DMS 273 (cell line): Measurements from ENCODE around the gene FBRS.
A peak's percentile ranks its signal among the peaks of the same experiment; 100 is the strongest.
"Not testable (repeated sequence)": the region's sequence is repeated elsewhere in the genome, so short reads cannot be mapped to it uniquely, and the experiment has no call there.

Experiments
- DNase-seq: peaks from one replicate; lab custom pipeline; 2025; ENCODE audit not compliant: unreplicated experiment; lab: John Stamatoyannopoulos, UW

FBRS gene

DNA sequence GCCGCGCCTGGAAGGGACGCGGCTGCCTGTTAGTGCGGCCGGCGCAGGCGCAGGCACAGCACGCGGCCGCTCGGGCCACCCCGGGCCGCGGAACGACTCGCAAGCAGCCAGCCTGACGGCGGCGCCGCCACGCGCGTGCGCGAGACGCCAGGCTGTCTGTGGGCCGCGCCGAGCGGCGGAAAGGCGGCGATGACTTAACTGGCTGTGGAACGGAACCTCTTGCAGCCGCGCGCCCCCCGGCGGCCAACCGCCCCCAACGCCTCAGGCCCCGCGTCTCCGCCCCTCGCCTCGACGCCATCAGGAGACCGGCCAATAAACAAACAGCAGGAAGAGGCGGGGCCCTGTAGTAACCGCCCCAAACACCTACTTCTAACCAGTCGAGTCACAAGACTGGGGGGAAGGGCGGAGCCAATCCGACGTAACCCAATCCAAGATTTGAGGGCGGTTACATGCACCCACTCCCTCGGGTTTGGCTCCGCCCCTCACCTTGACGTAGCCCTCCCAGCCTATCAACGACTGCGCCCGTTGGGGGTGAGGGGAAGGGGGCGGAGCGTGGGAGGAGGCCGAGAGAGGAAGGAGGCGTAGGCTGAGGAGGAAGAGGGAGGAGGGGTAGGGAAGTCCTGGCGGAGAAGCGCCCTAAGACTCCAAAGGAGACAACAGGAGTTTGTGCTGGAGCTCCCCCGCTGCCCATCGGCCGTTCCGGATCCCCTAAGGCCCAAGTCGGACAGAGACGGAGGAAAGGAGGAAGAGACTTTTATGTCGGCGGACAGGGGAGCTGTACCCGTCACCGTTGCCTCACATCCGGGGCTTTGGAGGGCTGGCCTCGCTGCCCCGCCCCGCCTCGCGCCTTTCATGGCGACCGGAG is at the start of gene FBRS:
Gene FBRS (plus strand): TSS at position 566 of the 865 bp plus-strand sequence. CDS start 1,088 bp downstream, outside the sequence.
- peak; percentile 100 for DNase-seq

DNA sequence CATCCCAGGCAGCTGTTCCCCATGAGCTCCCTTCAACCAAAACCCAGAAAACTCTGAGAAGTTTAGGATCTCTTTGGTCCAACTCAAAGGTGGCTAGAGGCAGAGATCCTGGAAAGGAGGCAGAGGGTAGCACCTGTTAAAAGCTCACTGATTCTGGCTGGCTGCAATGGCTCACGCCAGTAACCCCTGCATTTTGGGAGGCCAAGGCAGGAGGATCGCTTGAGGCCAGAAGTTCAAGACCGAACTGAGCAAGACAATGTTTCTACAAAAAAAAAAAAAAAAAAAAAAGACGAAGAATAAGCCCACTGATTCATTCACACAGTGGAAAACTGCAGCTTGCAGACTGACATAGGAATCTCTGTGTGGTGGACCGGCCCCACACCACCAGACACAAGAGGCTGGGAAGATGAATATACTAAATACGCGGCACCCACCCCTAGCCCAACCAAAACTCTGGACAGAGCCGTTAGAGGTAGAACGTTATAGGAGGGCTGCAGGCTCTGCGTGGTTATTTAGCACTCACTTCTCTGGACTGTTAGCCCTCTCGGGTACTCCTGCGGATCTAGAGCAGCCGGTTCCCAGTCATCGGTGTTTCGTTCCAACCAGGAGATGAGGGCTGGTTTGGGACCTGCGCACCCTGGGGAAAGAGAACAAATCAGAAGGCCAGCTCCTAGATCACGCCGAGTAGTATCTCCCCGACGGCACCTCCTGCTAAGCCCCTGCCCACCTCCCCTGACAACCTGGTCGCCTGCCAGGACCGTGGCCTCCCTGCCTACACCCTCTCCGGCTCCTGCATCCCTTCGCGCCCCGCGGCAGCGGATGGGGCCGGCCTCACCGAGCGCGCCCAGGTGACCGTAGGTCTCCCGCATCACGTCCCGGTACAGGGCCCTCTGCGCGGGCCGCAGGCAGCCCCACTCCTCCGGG is 49.0 kb upstream of the FBRS start:
- DNase-seq: peak; percentile 74

DNA sequence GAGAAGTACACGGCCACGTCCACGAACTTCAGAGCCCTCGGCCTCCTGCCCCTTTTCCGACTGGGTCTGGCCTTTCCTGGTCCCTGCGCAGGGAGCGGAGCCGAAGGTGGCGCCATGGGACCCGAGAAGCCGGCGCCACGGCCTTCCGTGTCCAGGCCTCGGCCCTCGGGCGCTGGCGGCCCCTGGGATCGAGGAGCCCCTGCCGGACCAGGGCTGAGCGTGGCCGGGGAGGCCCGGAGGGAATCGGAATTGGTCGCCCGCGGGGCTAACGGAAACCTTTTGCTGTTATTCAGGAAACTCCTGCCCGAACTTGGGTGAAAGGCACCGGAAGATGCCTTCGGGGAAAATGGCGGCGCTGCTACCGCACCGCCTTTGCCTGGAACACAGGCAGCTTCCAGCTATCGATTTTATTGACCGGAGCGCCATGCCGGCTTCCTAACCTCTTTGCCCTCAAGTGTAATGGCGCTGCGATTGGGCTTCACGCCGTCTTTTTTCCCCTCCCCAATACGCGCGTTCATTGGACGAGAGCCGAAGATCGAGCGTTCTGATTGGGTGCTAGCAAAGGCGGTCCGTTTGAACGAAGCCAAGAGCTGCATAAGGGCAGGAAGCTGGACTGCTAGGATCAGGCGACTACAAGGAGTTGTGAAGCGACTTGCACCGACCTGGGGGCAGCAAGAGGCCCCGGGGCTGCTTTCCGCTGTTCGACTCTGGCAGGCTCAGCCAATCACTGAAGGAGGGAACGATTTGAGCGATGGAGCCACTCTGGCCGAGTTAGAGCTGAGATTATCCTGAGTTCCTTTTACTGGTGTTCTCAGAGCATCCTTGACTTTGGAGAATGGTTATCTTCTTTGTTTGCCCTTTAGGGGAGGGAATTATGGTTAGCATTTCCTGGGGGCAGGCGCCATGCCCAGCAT is 48.0 kb upstream of the FBRS start, which contains the start of gene ZNF689:
Gene ZNF689 (minus strand): TSS at position 464 of the 914 bp plus-strand sequence. CDS start 348 bp downstream, at position 116.
- DNase-seq: peak; percentile 98

DNA sequence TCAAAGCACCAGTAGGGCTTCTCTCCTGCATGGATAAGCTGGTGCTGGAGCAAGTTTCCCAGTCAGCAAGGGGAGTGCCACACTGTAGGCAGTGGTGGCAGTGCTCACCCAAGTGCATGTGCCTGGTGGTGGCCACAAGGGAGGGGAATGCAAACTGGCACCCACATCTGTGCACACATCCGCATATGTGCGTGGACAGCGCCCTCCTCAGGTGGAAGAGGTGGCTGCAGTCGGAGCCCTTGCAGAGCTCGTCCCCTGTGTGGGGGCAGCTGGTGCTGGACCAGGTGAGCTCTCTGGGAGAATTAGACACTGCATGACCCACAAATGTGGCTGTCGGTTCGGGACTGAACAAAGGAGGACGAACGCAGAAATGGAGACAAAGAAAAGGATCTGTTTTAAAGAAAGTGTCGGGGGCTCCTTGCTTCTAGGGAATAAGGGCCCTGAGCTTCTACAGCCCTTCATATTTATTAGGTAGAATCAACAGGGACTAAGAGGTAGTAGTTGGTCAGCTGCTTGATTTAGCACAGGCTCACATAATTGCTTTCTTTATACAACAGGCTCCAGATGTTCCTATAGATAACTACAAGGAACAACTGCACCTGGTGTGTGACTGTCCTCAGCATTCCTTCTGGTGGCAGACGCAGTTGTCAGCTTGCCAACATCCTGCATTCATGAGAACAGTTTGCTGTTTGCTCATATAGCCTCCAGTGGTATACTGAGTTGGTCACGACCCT is 42.7 kb upstream of the FBRS start:
- peak; percentile 64 for DNase-seq

DNA sequence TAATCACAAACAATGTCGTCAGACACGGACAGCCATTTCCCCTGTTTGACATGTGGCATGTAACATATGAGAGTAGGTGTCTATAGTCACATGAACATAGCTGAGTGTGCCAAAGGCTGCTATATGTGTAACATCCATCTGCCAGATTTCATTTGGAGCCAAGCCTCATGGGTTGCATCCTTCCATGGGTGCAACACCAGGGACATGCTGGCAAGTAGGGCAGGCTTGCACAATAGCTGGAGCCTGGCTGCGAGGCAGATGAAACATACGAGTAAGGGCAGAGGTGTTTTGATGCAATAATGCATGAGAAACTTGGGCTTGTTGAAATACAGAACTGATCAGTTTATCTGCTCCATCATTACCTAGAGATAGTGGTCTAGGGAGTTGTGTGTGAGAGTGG is 39.0 kb upstream of the FBRS start:
- no peak for DNase-seq

DNA sequence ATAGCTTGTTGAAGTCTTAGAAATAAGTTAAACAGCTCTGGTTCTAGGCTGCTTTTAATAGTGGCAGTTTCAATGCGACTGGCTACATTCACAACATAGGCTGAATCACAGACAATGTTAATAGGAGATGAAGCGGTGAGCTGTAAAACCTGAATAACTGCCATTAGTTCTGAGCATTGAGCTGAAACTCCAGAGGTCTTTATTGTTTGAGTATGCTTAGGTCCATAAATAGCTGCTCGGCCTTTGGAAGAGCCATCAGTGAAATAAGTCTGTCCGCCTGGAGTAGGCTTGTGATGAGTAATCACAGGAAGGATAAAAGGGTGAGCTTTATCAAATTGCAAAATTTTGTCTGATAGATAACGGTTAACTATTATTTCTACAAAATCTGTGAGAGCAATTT is 38.6 kb upstream of the FBRS start:
- no peak for DNase-seq

DNA sequence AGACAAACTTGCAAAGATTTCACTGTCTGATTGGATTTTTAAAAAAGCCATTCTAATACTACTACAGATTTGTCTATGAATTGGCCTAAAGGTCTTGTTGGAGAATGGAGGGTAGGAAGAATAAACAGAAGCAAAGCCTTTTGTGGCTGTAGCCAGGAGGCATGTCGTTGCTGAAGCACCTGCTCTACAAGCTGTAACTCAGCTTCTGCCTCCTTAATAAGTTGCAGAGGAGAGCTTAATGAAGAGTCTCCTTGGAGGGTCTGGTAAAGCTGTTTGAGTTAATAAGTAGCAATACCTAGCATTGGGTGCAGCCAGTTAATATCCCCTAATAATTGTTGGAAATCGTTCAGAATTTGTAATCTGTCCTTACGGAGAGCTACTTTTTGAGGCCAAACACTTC is 38.1 kb upstream of the FBRS start:
- DNase-seq: no peak

DNA sequence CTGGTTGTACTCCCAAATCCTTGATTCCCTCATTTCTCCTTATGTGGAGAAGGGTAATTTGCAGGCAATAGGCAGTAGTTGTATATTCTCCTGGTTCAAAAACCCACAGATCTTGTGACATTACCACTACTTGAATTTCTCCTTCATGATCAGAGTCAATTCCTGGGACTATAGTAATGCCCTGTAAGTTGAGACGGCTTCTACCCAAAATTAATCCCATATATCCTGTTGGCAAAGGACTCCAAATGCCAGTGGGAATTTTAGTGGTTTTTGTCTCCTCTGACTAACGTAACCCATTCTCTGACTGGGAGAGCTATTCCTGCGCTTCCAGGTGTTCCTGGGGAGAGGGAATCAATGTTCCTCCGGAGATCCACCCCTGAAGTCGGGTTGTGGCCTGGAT is 36.5 kb upstream of the FBRS start:
- no peak for DNase-seq

DNA sequence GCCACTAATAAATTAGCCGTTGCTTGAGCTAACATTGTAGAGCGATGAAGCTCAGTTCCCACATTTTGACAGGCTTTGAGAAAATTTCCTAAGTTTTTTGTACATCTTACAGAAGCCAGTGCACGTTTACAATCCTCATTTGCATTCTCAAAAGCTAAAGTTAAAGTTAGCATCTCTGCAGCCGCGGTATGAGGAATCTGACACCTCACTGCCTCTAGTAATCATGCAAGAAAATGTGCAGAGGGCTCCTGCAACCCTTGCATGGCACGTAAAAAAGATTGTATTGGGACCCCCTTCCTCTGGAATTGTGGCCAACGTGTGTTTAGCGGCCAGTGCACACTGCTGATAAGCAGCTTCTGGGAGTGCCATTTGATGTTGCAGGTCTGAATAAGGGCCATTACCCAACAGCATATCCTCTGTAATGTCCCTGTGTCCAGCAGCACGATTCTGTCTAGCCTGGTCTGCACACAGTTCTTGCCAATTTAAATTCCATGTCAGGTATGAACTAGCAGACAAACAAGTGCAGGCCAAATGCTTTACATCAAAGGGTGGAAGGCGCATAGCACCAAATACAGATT is 35.7 kb upstream of the FBRS start:
- no peak for DNase-seq

DNA sequence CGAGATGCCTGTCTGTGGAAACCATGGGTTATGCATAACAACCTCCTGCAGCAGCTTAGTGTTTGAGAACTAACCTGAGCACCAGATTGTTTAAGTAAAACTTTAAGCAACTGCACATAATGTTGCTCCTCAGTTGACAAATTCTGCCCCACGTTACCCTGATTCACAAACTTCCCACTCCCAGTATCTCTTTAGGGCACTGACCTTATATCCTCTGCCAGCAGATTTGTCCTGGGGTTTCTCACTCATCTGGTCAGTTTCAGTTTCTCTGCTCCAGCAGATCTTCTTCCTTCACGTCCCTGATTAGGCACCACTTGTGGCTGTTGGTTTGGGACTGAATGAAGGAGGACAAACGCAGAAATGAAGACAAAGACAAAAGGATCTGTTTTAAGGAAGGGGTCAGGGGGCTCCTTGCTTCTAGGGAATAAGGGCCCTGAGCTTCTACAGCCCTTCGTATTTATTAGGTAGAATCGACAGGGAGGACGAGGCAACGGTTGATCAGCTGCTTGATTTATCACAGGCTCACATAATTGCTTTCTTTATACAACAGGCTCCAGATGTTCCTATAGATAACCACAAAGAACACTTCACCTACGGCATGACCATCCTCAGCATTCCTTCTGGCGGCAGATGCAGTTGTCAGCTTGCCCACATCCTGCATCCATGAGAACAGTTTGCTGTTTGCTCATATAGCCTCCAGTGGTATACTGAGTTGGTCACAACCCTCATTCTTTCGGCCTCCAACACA is 34.5 kb upstream of the FBRS start:
- no peak for DNase-seq

DNA sequence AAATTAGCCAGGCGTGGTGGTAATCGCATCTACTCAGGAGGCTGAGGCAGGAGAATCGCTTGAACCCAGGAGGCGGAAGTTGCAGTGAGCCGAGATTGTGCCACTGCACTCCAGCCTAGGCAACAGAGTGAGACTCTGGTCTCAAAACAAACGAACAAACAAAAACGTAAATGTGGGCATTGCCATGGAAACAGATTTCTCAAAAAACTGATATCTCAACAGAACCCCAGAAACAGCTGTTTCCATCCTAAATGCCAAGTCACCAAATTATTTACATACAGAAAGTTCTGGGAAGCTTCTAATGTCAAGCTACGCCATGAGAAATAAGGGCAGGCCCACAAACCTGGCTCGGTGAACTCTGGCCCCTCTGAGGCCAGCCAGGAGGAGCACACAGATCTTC is 32.0 kb upstream of the FBRS start:
- DNase-seq: no peak

DNA sequence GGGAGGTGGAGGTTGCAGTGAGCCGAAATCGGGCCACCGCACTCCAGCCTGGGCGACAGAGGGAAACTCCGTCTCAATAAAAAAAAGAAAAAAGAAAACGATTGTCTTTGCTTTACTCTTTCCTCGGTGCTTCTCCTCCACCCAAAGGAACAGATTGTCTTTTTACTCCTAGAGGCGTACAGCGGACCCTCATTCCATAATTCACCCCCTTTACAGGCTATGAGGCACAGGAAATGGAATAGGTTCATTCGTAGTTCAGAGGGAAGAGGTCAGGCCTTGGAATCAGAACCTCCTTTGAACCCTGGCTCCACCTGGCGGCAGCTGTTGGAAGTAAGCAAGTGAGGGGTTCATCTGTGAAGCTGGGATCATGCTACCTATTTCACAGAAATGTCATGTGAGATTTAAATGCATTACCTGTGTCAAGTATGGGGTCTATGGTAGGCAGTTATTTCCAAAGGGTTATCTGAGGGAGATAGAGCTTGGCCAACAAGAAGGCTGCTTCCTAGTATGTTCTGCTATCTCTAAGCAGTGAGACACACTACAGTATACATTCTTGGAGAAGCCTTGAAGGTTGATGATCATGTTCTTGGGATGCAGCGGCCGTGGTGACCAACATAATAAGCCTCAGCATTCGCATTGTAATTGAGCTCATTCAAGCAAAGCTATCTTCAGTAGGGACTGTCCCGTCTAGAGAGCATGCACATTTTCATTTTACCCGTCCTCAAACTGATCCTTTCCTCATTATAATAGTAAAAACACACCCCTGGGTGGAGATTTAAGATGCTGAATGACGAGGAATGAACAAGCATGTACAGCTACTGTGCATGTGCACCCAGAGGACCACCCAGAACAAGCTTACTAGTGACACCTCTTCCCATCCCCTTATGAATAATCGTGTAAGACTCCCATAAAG is 29.3 kb upstream of the FBRS start:
- DNase-seq: peak; percentile 92

DNA sequence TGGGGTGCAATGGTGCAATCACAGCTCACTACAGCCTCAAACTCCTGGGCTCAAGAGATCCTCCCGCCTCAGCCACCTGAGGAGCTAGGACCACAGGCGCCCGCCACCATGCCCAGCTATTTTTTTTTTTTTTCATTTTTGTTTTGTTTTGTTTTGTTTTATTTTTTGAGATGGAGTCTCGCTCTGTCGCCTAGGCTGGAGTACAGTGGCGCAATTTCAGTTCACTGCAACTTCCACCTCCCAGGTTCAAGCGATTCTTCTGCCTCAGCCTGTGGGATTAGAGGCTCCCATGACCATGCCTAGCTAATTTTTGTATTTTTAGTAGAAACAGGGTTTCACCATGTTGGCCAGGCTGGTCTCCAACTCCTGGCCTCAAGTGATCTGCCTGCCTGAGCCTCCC is 25.8 kb upstream of the FBRS start:
- DNase-seq: not testable (repeated sequence)

DNA sequence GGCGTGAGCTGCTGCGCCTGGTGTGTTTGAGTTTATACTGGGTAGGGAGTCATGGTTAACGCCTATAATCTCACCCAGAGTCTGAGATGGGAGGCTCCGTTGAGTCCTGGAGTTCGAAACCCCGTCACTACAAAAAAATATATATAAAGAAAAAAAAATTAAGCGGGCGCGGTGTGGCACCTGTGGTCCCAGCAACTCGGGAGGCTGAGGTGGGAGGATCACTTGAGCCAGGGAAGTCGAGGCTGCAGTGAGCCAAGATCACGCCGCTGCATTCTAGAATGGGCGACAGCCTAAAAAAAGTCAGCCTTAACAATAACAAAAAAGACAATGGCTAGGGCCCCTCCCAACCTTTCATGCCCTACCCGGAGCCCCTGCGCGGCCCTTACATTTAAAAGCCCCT is 24.7 kb upstream of the FBRS start:
- DNase-seq: no peak

DNA sequence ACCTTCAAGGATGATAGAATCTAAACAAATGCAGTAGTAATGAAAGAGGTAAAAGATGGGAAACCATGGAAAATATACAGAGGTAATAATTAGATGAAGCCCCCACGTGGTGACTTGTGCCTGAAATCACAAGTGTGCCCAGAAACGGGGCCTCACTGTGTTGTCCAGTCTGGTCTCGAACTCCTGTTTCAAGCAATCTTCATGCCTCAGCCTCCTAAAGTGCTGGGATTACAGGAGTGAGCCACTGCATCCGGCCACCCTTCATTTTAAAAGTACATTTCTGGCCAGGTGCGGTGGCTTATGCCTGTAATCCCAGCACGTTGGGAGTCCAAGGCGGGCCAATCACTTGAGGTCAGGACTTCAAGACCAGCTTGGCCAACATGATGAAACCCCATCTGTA is 21.6 kb upstream of the FBRS start:
- no peak for DNase-seq

DNA sequence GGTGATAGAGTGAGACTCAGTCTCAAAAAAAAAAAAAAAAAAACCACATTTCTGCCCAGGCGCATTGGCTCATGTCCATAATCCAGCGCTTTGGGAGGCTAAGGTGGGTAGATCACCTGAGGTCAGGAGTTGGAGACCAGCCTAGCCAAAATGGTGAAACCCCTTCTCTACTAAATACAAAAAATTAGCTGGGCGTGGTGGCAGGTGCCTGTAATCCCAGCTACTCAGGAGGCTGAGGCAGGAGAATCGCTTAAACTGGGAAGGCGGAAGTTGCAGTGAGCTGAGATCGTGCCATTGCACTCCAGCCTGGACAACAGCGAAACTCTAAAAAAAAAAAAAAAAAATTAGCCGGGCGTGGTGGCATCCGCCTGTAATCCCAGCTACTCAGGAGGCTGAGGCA is 21.1 kb upstream of the FBRS start:
- not testable (repeated sequence) for DNase-seq

DNA sequence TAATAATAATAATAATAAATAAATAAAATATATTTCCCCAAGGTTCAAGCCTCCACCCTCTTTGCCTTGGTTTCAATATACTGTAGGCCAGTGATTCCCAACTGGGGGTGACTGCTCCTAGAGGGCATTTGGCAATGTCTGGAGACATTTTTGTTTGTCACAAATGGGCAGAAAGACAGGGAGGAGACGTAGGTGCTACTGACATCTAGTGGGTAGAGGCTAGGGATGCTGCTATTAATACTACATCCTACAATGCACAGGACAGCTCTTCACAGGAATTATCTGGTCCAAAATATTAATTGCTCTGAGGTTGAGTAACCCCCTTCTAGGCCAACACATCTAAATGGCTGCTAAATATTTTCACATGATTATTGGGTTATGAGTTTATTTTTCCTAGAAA is 20.3 kb upstream of the FBRS start:
- DNase-seq: peak; percentile 82

DNA sequence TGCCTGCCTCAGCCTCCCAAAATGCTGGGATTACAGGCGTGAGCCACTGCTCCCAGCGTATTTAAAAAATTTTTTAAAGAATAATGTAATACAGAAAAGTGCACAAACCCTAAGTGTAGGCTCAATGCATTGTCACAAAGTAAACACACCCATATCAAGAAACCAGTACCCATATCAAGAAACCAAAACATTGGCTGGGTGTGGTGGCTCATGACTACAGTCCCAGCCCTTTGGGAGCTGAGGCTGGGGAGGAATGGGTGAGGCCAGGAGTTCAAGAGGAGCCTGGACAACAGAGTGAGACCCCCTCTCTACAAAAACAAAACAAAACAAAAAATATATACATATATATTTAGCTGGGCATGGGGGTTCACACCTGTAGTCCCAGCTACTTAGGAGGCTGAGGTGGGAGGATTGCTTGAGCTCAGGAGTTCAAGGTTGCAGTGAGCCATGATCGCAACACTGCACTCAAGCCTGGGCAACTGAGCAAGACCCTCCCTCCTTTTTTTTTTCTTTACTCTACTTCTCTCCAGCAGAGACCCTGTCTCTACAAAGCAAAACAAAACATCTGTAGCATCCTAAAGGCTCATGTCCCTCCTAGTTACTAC is 16.8 kb upstream of the FBRS start:
- no peak for DNase-seq
